ENCODE measurements around the gene OR2T27.

GRCh38 chr1:248610301-248610700 lies 45.0 kb downstream of the OR2T27 start:
- no peak for TF ChIP-seq CTCF (conservative IDR thresholded peaks at IDR 0.05; ENCODE audit: low read depth, low read length)
- no peak for TF ChIP-seq POLR2A (IDR thresholded peaks at IDR 0.05; ENCODE audit: low read depth, low read length)

Measured in IMR-90 (cell line).